PC-9 (cell line): ENCODE data around the gene OR2J1. TPM values are rescaled to one million over a fixed set of nuclear protein-coding genes. Genes with fewer than 3 reads are reported as not detected.
"Not testable (repeated sequence)": the region's sequence is repeated elsewhere in the genome, so short reads cannot be mapped to it uniquely, and the experiment has no call there.

ENCODE experiments used
- BruUV-seq: library from RNA; stranded (reverse); fragments of 400-500 nt; replicated peaks from 2 replicates; lab custom pipeline; 2021; lab: Mats Ljungman, UMichigan
- CTCF ChIA-PET: fragments of 300-600 bp; sonication (Branson Sonifier 250); formaldehyde crosslinking; loops from one replicate; lab custom pipeline; 2022; ENCODE audit warnings: antibody characterized with exemption; lab: Charles Lee
- POLR2A ChIA-PET: fragments of 300-600 bp; sonication (Branson Sonifier 250); formaldehyde crosslinking; loops from one replicate; lab custom pipeline; 2022; ENCODE audit warnings: antibody characterized with exemption; ENCODE audit not compliant: unreplicated experiment; lab: Charles Lee
- DNase-seq, 2 experiments: peaks; one replicate each; pipeline versions ENCODE4 v3.0.0 to v3.0.0-alpha.2; 2015 to 2022; ENCODE audit warnings: mixed read lengths in 1 of 2
- H2AFZ ChIP-seq: fragments of 200-600 bp; sonication (generic); 2 replicates; pipeline ENCODE4 v1.8.1; 2017; ENCODE audit warnings: antibody characterized with exemption
- H3F3A ChIP-seq: fragments of 200-600 bp; sonication (generic); 2 replicates; pipeline ENCODE4 v1.8.1; 2017; ENCODE audit warnings: antibody characterized with exemption, mild to moderate bottlenecking, low read depth; ENCODE audit not compliant: insufficient read depth
- H3K27ac ChIP-seq: fragments of 200-600 bp; sonication (generic); 2 replicates; pipeline ENCODE4 v1.6.1; 2016; ENCODE audit warnings: mixed run types
- H3K27me3 ChIP-seq: fragments of 200-600 bp; sonication (generic); 2 replicates; pipeline ENCODE4 v1.6.1; 2016; ENCODE audit warnings: low read depth, mixed run types; ENCODE audit not compliant: insufficient read depth
- H3K36me3 ChIP-seq: fragments of 200-600 bp; sonication (generic); 2 replicates; pipeline ENCODE4 v1.6.1; 2016; ENCODE audit warnings: low read depth, mixed run types
- H3K4me1 ChIP-seq: fragments of 200-600 bp; sonication (generic); replicated peaks from 2 replicates; pipeline ENCODE4 v1.6.1; 2016; ENCODE audit warnings: mixed run types; ENCODE audit not compliant: insufficient read depth
- H3K4me2 ChIP-seq: fragments of 200-600 bp; sonication (generic); 2 replicates; pipeline ENCODE4 v1.6.1; 2017; ENCODE audit warnings: mixed run types
- H3K4me3 ChIP-seq: fragments of 200-600 bp; sonication (generic); 2 replicates; pipeline ENCODE4 v1.6.1; 2016; ENCODE audit warnings: mixed run types
- H3K79me2 ChIP-seq: fragments of 200-600 bp; sonication (generic); 2 replicates; pipeline ENCODE4 v1.6.1; 2017; ENCODE audit warnings: low read depth, mixed run types
- H3K9me2 ChIP-seq: fragments of 200-600 bp; sonication (generic); 2 replicates; pipeline ENCODE4 v1.8.1; 2017; ENCODE audit warnings: mild to moderate bottlenecking; ENCODE audit not compliant: insufficient read depth
- H3K9me3 ChIP-seq: fragments of 200-600 bp; sonication (generic); 2 replicates; pipeline ENCODE4 v1.8.1; 2016; ENCODE audit warnings: low read depth; ENCODE audit not compliant: insufficient read depth
- H4K20me1 ChIP-seq: fragments of 200-600 bp; sonication (generic); 2 replicates; pipeline ENCODE4 v1.8.1; 2017; ENCODE audit not compliant: insufficient read depth
- EZH2 ChIP-seq: fragments of 200-600 bp; sonication (generic); IDR thresholded peaks from 2 replicates; pipeline ENCODE4 v1.8.0; 2017; ENCODE audit warnings: antibody characterized with exemption, low read depth
- intact Hi-C: fragments of 100-400 bp; cut with micrococcal nuclease; formaldehyde crosslinking; loops from one replicate; pipeline ENCODE4 v1.10.0; 2022; ENCODE audit not compliant: unreplicated experiment
- total RNA-seq: library from RNA; stranded (reverse); gene quantifications from 2 replicates; pipeline ENCODE4 v1.2.3, GENCODE V29; 2021
- TF ChIP-seq, protein P1 (sequence below): fragments of 200-600 bp; sonication (generic); conservative IDR thresholded peaks from 2 replicates; pipeline ENCODE4 v1.6.1; 2017; ENCODE audit warnings: mixed run types, antibody characterized with exemption, mild to moderate bottlenecking, moderate library complexity

OR2J1 gene
- total RNA-seq, 1 experiment from 2014 or later = not detected

DNA sequence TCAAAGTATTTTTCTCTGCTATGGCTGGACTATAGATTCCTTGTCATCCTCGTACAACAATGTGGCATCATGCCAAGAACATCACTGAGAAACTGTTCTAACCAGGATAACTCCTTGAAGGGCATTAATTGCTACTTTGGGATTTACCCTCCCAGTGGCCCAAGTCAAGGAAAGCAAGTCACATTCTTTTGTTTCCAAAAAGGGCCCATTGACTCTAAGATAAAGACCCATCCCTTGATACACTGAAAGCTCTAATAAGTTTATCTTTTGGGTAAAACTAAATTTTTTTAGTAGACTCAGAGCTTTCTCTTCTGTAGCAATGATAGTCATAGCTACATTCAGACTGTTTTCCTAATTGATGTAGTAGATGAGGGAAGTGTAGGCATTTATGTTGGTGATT, 8.5 kb downstream of the OR2J1 start, which contains the start of gene OR2J3:
Gene OR2J3, plus strand, starts transcription at position 301 of the 400 bp plus-strand sequence. CDS start 3,833 bp downstream, outside the sequence.
- CTCF ChIA-PET = no interaction called here
- Histone ChIP-seq H2AFZ (no peak within 1 kb of the TSS), H3K9me3 (no peaks in the 10 kb centered on the region), H3K27ac (no peak within 1 kb of the TSS), H3K4me3 (no peak within 1 kb of the TSS), H3F3A (no peaks in the 10 kb centered on the region), H3K4me1 (no peaks in the 10 kb centered on the region), H3K27me3 (peaks cover 18% of the 10 kb centered on the region; the same call in 1 of the 2 replicates), H3K79me2 (no peaks in the 10 kb centered on the region), H3K36me3 (no peaks in the 10 kb centered on the region), H4K20me1 (no peaks in the 10 kb centered on the region), H3K9me2 (no peaks in the 10 kb centered on the region), H3K4me2 (no peak within 1 kb of the TSS)
- TF ChIP-seq, protein P1, sequence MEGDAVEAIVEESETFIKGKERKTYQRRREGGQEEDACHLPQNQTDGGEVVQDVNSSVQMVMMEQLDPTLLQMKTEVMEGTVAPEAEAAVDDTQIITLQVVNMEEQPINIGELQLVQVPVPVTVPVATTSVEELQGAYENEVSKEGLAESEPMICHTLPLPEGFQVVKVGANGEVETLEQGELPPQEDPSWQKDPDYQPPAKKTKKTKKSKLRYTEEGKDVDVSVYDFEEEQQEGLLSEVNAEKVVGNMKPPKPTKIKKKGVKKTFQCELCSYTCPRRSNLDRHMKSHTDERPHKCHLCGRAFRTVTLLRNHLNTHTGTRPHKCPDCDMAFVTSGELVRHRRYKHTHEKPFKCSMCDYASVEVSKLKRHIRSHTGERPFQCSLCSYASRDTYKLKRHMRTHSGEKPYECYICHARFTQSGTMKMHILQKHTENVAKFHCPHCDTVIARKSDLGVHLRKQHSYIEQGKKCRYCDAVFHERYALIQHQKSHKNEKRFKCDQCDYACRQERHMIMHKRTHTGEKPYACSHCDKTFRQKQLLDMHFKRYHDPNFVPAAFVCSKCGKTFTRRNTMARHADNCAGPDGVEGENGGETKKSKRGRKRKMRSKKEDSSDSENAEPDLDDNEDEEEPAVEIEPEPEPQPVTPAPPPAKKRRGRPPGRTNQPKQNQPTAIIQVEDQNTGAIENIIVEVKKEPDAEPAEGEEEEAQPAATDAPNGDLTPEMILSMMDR = no peak
- no peak for TF ChIP-seq EZH2
- POLR2A ChIA-PET = no interaction called here
- intact Hi-C loops = no loop called here
- BruUV-seq = no TSS peak
- no peak for DNase-seq

DNA sequence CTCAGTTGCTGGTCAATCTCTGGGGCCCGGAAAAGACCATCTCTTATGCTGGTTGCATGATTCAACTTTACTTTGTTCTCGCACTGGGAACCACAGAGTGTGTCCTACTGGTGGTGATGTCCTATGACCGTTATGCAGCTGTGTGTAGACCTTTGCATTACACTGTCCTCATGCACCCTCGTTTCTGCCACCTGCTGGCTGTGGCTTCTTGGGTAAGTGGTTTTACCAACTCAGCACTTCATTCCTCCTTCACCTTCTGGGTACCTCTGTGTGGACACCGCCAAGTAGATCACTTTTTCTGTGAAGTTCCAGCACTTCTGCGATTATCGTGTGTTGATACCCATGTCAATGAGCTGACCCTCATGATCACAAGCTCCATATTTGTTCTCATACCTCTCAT, 12.8 kb downstream of the OR2J1 start:
- Histone ChIP-seq H2AFZ (no peak overlapping the region), H4K20me1 (no peaks in the 10 kb centered on the region), H3K27ac (no peak overlapping the region), H3K9me2 (no peaks in the 10 kb centered on the region), H3K79me2 (no peaks in the 10 kb centered on the region), H3F3A (no peaks in the 10 kb centered on the region), H3K4me2 (no peak overlapping the region), H3K4me3 (no peak overlapping the region), H3K36me3 (no peaks in the 10 kb centered on the region), H3K27me3 (peaks cover 7% of the 10 kb centered on the region; the same call in 1 of the 2 replicates), H3K4me1 (no peaks in the 10 kb centered on the region), H3K9me3 (no peaks in the 10 kb centered on the region)
- BruUV-seq = no TSS peak
- ChIA-PET CTCF (no interaction called here), POLR2A (no interaction called here)
- intact Hi-C loops = no loop called here
- TF ChIP-seq, protein P1 = no peak
- TF ChIP-seq EZH2 = no peak
- peak in 1 of 2 experiments; percentile 2 for DNase-seq

GRCh38 chr6:29114964-29115363, 15.7 kb downstream of the OR2J1 start:
- H3K27ac ChIP-seq, H3K4me3 ChIP-seq, H3K9me3 ChIP-seq, H2AFZ ChIP-seq, H4K20me1 ChIP-seq, H3F3A ChIP-seq, BruUV-seq, H3K79me2 ChIP-seq, DNase-seq, H3K36me3 ChIP-seq, H3K9me2 ChIP-seq, intact Hi-C loops, CTCF ChIA-PET, POLR2A ChIA-PET, H3K4me2 ChIP-seq, H3K4me1 ChIP-seq: not testable (repeated sequence)
- peaks cover 12% of the 10 kb centered on the region; the same call in 1 of the 2 replicates for H3K27me3 ChIP-seq
